ENCODE data around the gene CFAP91. TPM values are rescaled to one million over a fixed set of nuclear protein-coding genes. Genes with fewer than 3 reads are reported as not detected.
"Not testable (repeated sequence)": the region's sequence is repeated elsewhere in the genome, so short reads cannot be mapped to it uniquely, and the experiment has no call there.

Gene CFAP91
- total RNA-seq, 2 donors from 2014 or later = 21.5 to 47.8 TPM

GRCh38 chr3:119676771-119677640, 25.8 kb upstream of the CFAP91 start, which contains the start of gene COX17:
TSS of gene COX17 (minus strand) at chr3:119677406. CDS start at chr3:119677310, 96 bp downstream.
- 0% methylated on average over 39 to 54 of the region's 54 CpGs for WGBS, 2 donors
- H3K27me3 ChIP-seq = no peaks in the 10 kb centered on the region
- peaks cover 0 to 12% of the 10 kb centered on the region in 2 donors for H3K36me3 ChIP-seq (replicated peaks in 1 of 2; ENCODE audit: insufficient read depth in 1 of 2, low read depth in 2 of 2)
- H3K4me3 ChIP-seq = peak within 1 kb of the TSS; percentile 80 to 90
- peak; percentile 97 for ATAC-seq
- H3K27ac ChIP-seq = peak within 1 kb of the TSS; percentile 74 to 95 (median 85)
- peak; percentile 44 to 84 (median 79) for TF ChIP-seq POLR2A (IDR thresholded peaks at IDR 0.05)
- TF ChIP-seq, protein P1, sequence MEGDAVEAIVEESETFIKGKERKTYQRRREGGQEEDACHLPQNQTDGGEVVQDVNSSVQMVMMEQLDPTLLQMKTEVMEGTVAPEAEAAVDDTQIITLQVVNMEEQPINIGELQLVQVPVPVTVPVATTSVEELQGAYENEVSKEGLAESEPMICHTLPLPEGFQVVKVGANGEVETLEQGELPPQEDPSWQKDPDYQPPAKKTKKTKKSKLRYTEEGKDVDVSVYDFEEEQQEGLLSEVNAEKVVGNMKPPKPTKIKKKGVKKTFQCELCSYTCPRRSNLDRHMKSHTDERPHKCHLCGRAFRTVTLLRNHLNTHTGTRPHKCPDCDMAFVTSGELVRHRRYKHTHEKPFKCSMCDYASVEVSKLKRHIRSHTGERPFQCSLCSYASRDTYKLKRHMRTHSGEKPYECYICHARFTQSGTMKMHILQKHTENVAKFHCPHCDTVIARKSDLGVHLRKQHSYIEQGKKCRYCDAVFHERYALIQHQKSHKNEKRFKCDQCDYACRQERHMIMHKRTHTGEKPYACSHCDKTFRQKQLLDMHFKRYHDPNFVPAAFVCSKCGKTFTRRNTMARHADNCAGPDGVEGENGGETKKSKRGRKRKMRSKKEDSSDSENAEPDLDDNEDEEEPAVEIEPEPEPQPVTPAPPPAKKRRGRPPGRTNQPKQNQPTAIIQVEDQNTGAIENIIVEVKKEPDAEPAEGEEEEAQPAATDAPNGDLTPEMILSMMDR (IDR thresholded peaks at IDR 0.05) = no peak
- H3K9me3 ChIP-seq = no peaks in the 10 kb centered on the region
- peak; percentile 98 to 99 (median 98) for DNase-seq
- peaks cover 25% of the 10 kb centered on the region for H3K4me1 ChIP-seq
- intact Hi-C loops (cut with DNase I) = no loop called here

DNA sequence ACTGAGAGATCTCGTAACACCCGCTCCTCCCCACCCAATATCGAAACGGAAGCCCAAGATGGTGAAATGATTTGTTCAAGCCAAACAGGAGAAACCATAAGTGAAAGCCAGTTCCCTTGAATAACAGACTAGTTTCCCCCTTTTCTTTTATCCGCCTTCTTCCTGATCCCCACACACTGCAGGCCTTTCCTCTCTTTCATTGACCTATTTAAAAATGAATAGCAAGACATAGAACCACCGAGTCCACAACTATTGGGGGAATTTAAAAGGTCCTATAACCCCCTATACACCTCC, 25.2 kb upstream of the CFAP91 start:
- Histone ChIP-seq H3K4me1 (peaks cover 25% of the 10 kb centered on the region), H3K4me3 (peak overlapping the region in 1 of 2 donors; percentile 80), H3K36me3 (replicated peaks in 1 of 2; ENCODE audit: insufficient read depth in 1 of 2, low read depth in 2 of 2) (peaks cover 0 to 12% of the 10 kb centered on the region in 2 donors), H3K27ac (peak overlapping the region; percentile 74 to 95 (median 85)), H3K9me3 (no peaks in the 10 kb centered on the region), H3K27me3 (no peaks in the 10 kb centered on the region)
- ATAC-seq (no peak), DNase-seq (no peak)
- TF ChIP-seq, protein P1 (IDR thresholded peaks at IDR 0.05) = no peak
- TF ChIP-seq POLR2A (IDR thresholded peaks at IDR 0.05) = no peak
- 5 to 7% methylated on average over 6 of the region's 6 CpGs for WGBS, 2 donors
- intact Hi-C loops (cut with DNase I) = no loop called here

DNA sequence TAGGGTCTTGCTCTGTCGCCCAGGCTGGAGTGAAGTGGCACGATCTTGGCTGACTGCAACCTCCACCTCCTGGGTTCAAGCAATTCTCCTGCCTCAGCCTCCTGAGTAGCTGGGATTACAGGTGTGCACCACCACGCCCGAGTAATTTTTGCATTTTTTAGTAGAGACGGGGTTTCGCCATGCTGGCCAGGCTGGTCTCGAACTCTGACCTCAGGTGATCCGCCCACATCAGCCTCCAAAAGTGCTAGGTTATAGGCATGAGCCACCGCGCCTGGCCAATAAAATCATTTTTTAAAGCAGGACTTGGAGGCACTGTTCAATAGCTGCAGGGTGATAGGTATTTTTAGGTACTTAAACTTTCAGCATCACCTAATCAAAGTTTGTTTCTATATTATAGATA, 24.6 kb upstream of the CFAP91 start:
- H3K4me1 ChIP-seq = peaks cover 21% of the 10 kb centered on the region
- H3K27ac ChIP-seq; intact Hi-C loops (cut with DNase I); ATAC-seq; H3K9me3 ChIP-seq; H3K4me3 ChIP-seq; H3K36me3 ChIP-seq (replicated peaks in 1 of 2; ENCODE audit: insufficient read depth in 1 of 2, low read depth in 2 of 2); DNase-seq; H3K27me3 ChIP-seq: not testable (repeated sequence)
- 92 to 95% methylated on average over 10 of the region's 10 CpGs for WGBS, 2 donors

GRCh38 chr3:119679874-119680273, 22.9 kb upstream of the CFAP91 start:
- intact Hi-C loops (cut with DNase I) = no loop called here
- H3K27ac ChIP-seq = no peak overlapping the region
- H3K27me3 ChIP-seq = no peaks in the 10 kb centered on the region

DNA sequence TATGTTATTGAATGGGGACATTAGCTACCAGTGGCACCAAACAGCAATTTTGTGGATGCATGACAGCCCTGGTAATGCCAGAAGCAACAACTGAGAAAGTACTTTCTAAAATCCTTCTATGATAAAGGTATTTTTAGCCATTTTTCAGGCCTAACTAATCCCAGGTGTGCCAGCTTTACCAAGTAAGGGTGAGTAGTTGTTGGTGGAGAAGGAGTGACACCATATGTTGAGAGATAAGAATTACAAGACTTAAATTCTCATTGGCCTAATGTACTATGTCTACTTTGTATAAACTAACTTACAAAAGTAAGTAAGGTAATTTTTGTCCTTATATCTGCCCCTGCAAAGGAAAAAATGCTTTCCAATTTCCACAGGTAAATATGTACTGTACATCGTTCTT, 21.5 kb upstream of the CFAP91 start:
- TF ChIP-seq, protein P1 (IDR thresholded peaks at IDR 0.05) = peak in 4 of 7 experiments; percentile 43 to 51 (median 48)
- no peak for TF ChIP-seq POLR2A (IDR thresholded peaks at IDR 0.05)
- Histone ChIP-seq H3K4me3 (no peak overlapping the region), H3K36me3 (replicated peaks in 1 of 2; ENCODE audit: insufficient read depth in 1 of 2, low read depth in 2 of 2) (no peaks in the 10 kb centered on the region), H3K9me3 (no peaks in the 10 kb centered on the region), H3K27ac (no peak overlapping the region), H3K4me1 (peaks cover 7% of the 10 kb centered on the region), H3K27me3 (no peaks in the 10 kb centered on the region)
- 34 to 43% methylated on average over 1 of the region's 1 CpG for WGBS, 2 donors
- DNase-seq (no peak), ATAC-seq (no peak)
- intact Hi-C loops (cut with DNase I) = no loop called here

More at GRCh38 chr3:119679874-119680273, 22.9 kb upstream of the CFAP91 start:
- TF ChIP-seq, protein P1 (IDR thresholded peaks at IDR 0.05) = no peak
- TF ChIP-seq POLR2A (IDR thresholded peaks at IDR 0.05) = no peak
- ATAC-seq = no peak
- Histone ChIP-seq H3K4me3 (no peak overlapping the region), H3K9me3 (no peaks in the 10 kb centered on the region), H3K36me3 (replicated peaks in 1 of 2; ENCODE audit: insufficient read depth in 1 of 2, low read depth in 2 of 2) (peaks cover 0 to 2% of the 10 kb centered on the region in 2 donors), H3K4me1 (peaks cover 19% of the 10 kb centered on the region)
- DNase-seq = no peak

Measured in body of pancreas (tissue), 4 donors.